Thyroid gland (tissue), 4 donors: ENCODE data around the gene BCKDK.
A peak's percentile ranks its signal among the peaks of the same experiment; 100 is the strongest.

Source experiments
- CTCF ChIP-seq, 6 experiments: fragments of 200-600 bp in 3 of 6; fragments of 450-650 bp in 3 of 6; sonication (generic) in 3 of 6; IDR thresholded peaks; one replicate each; pipeline ENCODE4 v1.5.1; 2016 to 2019; ENCODE audit warnings: antibody characterized with exemption in 6 of 6, mild to moderate bottlenecking in 2 of 6, inconsistent platforms in 1 of 6, moderate library complexity in 1 of 6
- POLR2A ChIP-seq, 2 donors: fragments of 450-650 bp; IDR thresholded peaks; one replicate each; pipeline ENCODE4 v1.6.1; 2017; ENCODE audit warnings: antibody characterized with exemption in 2 of 2, mild to moderate bottlenecking in 2 of 2, moderate library complexity in 1 of 2

GRCh38 chr16:31127182-31127581 is 19.0 kb downstream of the BCKDK start:
- TF ChIP-seq POLR2A (IDR thresholded peaks at IDR 0.05), result peak in 1 of 2 donors; percentile 60
- TF ChIP-seq CTCF (IDR thresholded peaks at IDR 0.05), result no peak
